GM06990 (cell line): ENCODE data around the gene PLOD3.

Source experiments
- DNase-seq: peaks from one replicate; pipeline ENCODE4 v3.0.0-alpha.2; 2011; ENCODE audit not compliant: insufficient read length; ENCODE audit errors: extremely low read depth
- H3K27me3 ChIP-seq: replicated peaks from 2 replicates; pipeline ENCODE4 v1.6.0; 2011; ENCODE audit warnings: low read length; ENCODE audit not compliant: control insufficient read depth, insufficient read depth
- H3K36me3 ChIP-seq: 2 replicates; pipeline ENCODE4 v1.5.1; 2011; ENCODE audit warnings: low read length; ENCODE audit not compliant: control insufficient read depth, insufficient read depth
- H3K4me3 ChIP-seq: replicated peaks from 2 replicates; pipeline ENCODE4 v1.5.1; 2011; ENCODE audit warnings: low read depth, mild to moderate bottlenecking, control low read depth, low read length
- CTCF ChIP-seq: IDR thresholded peaks from 2 replicates; pipeline ENCODE4 v1.5.1; 2011; ENCODE audit warnings: low read length, control low read depth, mild to moderate bottlenecking, inconsistent platforms; ENCODE audit not compliant: insufficient read depth, poor library complexity, severe bottlenecking

Gene PLOD3

GRCh38 chr7:101156866-101157589 is 60.4 kb downstream of the PLOD3 start:
- Histone ChIP-seq H3K4me3 (no peak overlapping the region), H3K36me3 (peaks cover 5% of the 10 kb centered on the region), H3K27me3 (no peaks in the 10 kb centered on the region)
- DNase-seq = no peak
- TF ChIP-seq CTCF = no peak

DNA sequence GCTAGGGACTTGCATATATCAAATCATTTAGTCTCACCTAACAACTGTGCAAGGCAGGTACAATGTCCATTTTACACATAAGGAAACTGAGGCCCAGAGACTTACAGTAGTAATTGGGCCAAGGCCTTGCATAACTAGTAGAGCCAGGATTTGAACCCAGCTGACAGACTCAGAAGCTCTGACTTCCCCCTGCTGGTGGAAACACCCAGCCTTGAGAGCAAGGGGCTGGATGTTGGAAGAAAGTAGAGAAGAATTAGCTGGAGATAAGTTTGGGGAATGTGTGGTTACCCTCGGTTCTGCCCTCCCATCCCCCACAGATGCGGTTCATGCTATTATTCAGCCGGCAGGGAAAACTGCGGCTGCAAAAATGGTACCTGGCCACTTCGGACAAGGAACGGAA is 61.1 kb downstream of the PLOD3 start:
- H3K27me3 ChIP-seq = no peaks in the 10 kb centered on the region
- no peak for TF ChIP-seq CTCF
- H3K36me3 ChIP-seq = peaks cover 5% of the 10 kb centered on the region

More for the DNA sequence above, 61.1 kb downstream of the PLOD3 start:
- no peak for DNase-seq
- H3K4me3 ChIP-seq = no peak overlapping the region
